Upper lobe of left lung (tissue), 6 donors: Measurements from ENCODE around the gene HERPUD2. TPM values are rescaled to one million over a fixed set of nuclear protein-coding genes. Genes with fewer than 3 reads are reported as not detected.

Source experiments
- ATAC-seq, 2 donors: fragments of 200-7000 bp; cut with Tn5 transposase; one replicate each; pipeline ENCODE4 v1.9.1; 2022; ENCODE audit warnings: mild to moderate bottlenecking in 2 of 2, moderate library complexity in 2 of 2; ENCODE audit not compliant: low FRiP score in 2 of 2
- DNase-seq, 2 donors: peaks; one replicate each; pipeline ENCODE4 v3.0.0-alpha.2; 2019 to 2020
- H3K27ac ChIP-seq, 4 donors: fragments of 200-600 bp; sonication (generic); one replicate each; pipeline ENCODE4 v1.5.1; 2016 to 2019
- H3K27me3 ChIP-seq, 4 donors: fragments of 200-600 bp; sonication (generic); one replicate each; pipeline ENCODE4 v1.5.1; 2017 to 2019
- H3K36me3 ChIP-seq, 4 donors: fragments of 200-600 bp; sonication (generic); one replicate each; pipeline ENCODE4 v1.5.1; 2016 to 2019
- H3K4me1 ChIP-seq, 4 donors: fragments of 200-600 bp; sonication (generic); one replicate each; pipeline ENCODE4 v1.5.1; 2018 to 2019
- H3K4me3 ChIP-seq, 4 donors: fragments of 200-600 bp; sonication (generic); one replicate each; pipeline ENCODE4 v1.5.1; 2017 to 2019; ENCODE audit warnings: mild to moderate bottlenecking in 2 of 4, moderate library complexity in 1 of 4
- H3K9me3 ChIP-seq, 4 donors: fragments of 200-600 bp; sonication (generic); one replicate each; pipeline ENCODE4 v1.5.1; 2018 to 2019
- EP300 ChIP-seq, 4 donors: sonication (generic); formaldehyde crosslinking; IDR thresholded peaks; one replicate each; pipeline ENCODE4 v1.5.1; 2017; ENCODE audit warnings: antibody characterized with exemption in 4 of 4, control low read depth in 2 of 4
- POLR2A ChIP-seq, 4 donors: fragments of 450-650 bp; IDR thresholded peaks; one replicate each; pipeline ENCODE4 v1.5.1; 2016 to 2017; ENCODE audit warnings: antibody characterized with exemption in 4 of 4, mild to moderate bottlenecking in 2 of 4
- POLR2AphosphoS5 ChIP-seq, 2 donors: sonication (generic); formaldehyde crosslinking; IDR thresholded peaks; one replicate each; pipeline ENCODE4 v1.5.1; 2017; ENCODE audit warnings: antibody characterized with exemption in 2 of 2
- WGBS, 2 donors: methylation state at CpG; one replicate each; pipeline ENCODE4 v1.1.5; 2017 to 2018; 5-methylcytosine and 5-hydroxymethylcytosine counted together
- total RNA-seq, 6 donors: library from RNA; depleted of rRNA in 4 of 6; stranded (reverse); fragments of >200 nt in 4 of 6; gene quantifications; one replicate each; pipeline versions ENCODE4 v1.1.0 to v1.2.1, GENCODE V29; 2016 to 2021
- TF ChIP-seq, protein P1 (sequence below), 6 experiments: fragments of 450-650 bp in 4 of 6; fragments of 200-600 bp in 2 of 6; sonication (generic) in 2 of 6; IDR thresholded peaks; one replicate each; pipeline ENCODE4 v1.5.1; 2016 to 2019; ENCODE audit warnings: antibody characterized with exemption in 6 of 6
- donor health status: DM: no; HTN: no; CAD: no; lungs with moderate emphysema.
- donor health status: DM: no; HTN: yes; CAD: no; lungs with severe emphysema.

HERPUD2 gene
- total RNA-seq, 6 donors from 2014 or later = 29.6 to 63.9 (median 42.2) TPM

DNA sequence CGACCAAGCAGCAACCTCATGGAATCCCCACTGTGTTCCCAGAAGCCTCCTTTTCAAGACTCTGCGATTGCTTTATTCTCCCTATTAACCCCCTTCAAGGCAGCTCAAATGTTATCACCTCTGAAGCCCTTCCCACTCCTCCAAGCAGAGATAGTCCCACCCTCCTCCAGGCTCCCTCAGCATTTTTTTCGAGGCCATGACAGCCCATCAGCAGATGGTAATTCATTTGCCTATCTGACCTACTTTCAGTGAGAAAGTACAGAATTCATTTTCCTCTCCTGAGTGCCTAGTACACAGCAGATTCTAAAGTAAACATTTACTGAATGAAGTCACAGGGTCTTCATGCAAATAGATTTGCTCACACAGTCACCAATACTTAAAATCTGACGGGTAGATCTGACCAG is 47.8 kb downstream of the HERPUD2 start:
- Histone ChIP-seq H3K27me3 (no peaks in the 10 kb centered on the region), H3K4me3 (no peak overlapping the region), H3K9me3 (no peaks in the 10 kb centered on the region), H3K36me3 (peaks cover 0 to 6% (median 0%) of the 10 kb centered on the region in 4 donors), H3K4me1 (peaks cover 30 to 36% (median 34%) of the 10 kb centered on the region in 4 donors), H3K27ac (peak overlapping the region; percentile 42 to 73 (median 52))
- DNase-seq (no peak), ATAC-seq (peak; percentile 19 to 74)
- TF ChIP-seq POLR2AphosphoS5 (IDR thresholded peaks at IDR 0.05) = no peak
- peak in 1 of 4 donors; percentile 31 for TF ChIP-seq EP300 (IDR thresholded peaks at IDR 0.05)
- 32 to 48% methylated on average over 4 of the region's 4 CpGs for WGBS, 2 donors

DNA sequence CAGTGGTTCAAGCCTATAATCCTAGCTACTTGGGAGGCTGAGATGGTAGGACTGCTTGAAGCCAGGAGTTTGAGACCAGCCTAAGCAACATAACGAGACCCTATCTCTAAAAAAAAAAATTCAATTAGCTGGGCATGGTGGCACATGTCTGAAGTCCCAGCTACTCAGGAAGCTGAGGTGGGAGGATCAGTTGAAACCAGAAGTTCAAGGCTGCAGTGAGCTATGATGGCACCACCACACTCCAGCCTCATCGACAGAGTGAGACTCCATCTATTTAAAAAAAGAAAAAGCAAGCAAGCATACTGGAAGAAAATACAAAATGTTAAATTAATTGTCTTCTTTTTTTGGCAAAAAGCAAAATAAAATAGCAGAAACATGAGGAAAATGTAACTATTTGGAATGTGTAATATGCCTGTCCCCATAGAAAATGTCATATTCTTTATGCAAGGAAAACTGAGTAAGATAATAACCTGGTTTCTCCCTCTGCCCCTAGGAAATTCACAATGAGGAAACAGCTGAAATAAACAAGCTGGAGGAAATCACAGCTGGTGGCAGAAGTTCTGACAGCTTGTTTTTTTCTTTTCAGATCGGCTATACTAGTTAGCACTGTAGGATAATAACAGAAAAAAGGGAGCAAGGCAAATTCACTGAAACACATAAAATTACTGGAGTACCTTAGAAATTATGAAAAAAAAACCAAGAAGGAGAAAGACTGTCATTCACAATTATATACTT is 48.5 kb downstream of the HERPUD2 start:
- WGBS, 2 donors = 41 to 42% methylated on average over 3 of the region's 3 CpGs
- Histone ChIP-seq H3K27ac (peak overlapping the region; percentile 42 to 73 (median 52)), H3K36me3 (peaks cover 0 to 6% (median 0%) of the 10 kb centered on the region in 4 donors), H3K4me1 (peaks cover 30 to 36% (median 34%) of the 10 kb centered on the region in 4 donors), H3K9me3 (no peaks in the 10 kb centered on the region), H3K4me3 (no peak overlapping the region), H3K27me3 (no peaks in the 10 kb centered on the region)
- DNase-seq (no peak), ATAC-seq (no peak)
- no peak for TF ChIP-seq EP300 (IDR thresholded peaks at IDR 0.05)
- TF ChIP-seq, protein P1, sequence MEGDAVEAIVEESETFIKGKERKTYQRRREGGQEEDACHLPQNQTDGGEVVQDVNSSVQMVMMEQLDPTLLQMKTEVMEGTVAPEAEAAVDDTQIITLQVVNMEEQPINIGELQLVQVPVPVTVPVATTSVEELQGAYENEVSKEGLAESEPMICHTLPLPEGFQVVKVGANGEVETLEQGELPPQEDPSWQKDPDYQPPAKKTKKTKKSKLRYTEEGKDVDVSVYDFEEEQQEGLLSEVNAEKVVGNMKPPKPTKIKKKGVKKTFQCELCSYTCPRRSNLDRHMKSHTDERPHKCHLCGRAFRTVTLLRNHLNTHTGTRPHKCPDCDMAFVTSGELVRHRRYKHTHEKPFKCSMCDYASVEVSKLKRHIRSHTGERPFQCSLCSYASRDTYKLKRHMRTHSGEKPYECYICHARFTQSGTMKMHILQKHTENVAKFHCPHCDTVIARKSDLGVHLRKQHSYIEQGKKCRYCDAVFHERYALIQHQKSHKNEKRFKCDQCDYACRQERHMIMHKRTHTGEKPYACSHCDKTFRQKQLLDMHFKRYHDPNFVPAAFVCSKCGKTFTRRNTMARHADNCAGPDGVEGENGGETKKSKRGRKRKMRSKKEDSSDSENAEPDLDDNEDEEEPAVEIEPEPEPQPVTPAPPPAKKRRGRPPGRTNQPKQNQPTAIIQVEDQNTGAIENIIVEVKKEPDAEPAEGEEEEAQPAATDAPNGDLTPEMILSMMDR (IDR thresholded peaks at IDR 0.05) = no peak
- TF ChIP-seq POLR2A (IDR thresholded peaks at IDR 0.05) = no peak
- no peak for TF ChIP-seq POLR2AphosphoS5 (IDR thresholded peaks at IDR 0.05)

DNA sequence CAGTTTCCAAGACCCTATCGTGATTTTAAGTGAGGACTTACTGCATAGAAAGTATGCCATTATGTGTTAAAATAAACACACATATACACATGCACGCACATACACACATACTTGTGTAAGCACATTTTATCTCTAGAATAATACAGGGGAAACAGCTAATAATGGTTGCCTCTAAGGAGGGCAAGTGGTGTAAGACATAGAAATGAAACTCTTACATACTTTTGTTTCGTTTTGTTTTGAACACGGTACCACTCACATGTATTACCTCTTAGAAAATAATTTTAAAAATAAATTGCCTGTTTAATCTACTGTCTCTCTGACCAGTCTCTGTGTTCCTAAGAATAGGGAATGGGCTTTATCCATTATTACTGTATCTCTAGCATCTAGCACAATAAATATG is 49.2 kb downstream of the HERPUD2 start:
- TF ChIP-seq POLR2A (IDR thresholded peaks at IDR 0.05) (no peak), EP300 (IDR thresholded peaks at IDR 0.05) (no peak), POLR2AphosphoS5 (IDR thresholded peaks at IDR 0.05) (no peak)
- TF ChIP-seq, protein P1 (IDR thresholded peaks at IDR 0.05) = no peak
- Histone ChIP-seq H3K27ac (no peak overlapping the region), H3K36me3 (no peaks in the 10 kb centered on the region), H3K4me1 (peaks cover 30 to 36% (median 32%) of the 10 kb centered on the region in 4 donors), H3K27me3 (no peaks in the 10 kb centered on the region), H3K4me3 (no peak overlapping the region), H3K9me3 (no peaks in the 10 kb centered on the region)
- ATAC-seq (no peak), DNase-seq (no peak)
- WGBS, 2 donors = 79 to 87% methylated on average over 4 of the region's 4 CpGs

DNA sequence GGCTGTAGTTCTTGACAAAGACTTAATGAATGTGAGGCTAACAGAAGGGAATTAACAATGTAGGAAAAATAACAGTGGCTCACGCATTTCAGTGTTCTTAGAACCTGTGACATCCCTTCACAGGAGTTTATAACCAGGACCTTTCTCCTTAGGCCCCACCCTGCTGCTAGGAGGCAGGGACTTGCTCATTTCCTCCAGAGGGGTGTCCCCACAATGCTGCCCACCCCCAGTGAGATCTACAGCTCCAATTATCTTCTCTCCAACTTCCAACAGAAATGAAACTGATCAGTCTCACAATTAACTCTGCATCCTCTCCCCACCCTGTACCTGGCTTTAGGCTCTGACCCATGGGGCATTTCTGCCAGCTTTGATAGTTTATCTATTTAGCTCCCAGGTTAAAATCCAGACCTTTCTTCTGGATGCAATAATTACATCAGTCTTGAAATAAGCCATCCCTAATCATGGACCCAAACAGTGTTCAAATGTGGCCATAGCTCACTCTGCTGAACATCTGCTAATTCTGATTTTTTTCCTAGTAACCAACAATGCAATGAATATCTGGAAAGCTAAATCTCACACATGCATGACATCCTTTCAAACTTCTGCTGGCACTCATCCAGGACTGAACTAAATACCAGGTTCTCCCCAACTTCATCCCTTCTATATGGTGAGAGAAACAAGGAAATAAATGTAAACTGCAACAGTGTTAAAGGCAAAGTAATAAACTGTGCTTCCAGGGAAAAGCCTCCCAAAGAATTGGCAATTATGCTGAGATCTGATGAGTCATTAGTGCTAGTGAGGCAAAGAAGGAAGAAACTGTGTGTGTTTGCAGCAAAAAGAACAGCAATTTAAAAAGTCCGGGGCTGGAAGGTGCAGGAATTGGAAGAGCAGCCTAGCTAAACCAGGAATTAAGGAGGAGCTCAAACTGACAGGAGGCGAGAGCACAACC is 64.6 kb downstream of the HERPUD2 start:
- DNase-seq (no peak), ATAC-seq (no peak)
- WGBS, 2 donors = 87 to 90% methylated on average over 3 of the region's 3 CpGs
- TF ChIP-seq EP300 (IDR thresholded peaks at IDR 0.05) = no peak
- TF ChIP-seq, protein P1 (IDR thresholded peaks at IDR 0.05) = no peak
- no peak for TF ChIP-seq POLR2A (IDR thresholded peaks at IDR 0.05)
- TF ChIP-seq POLR2AphosphoS5 (IDR thresholded peaks at IDR 0.05) = no peak
- Histone ChIP-seq H3K36me3 (peaks cover 21 to 58% (median 28%) of the 10 kb centered on the region in 4 donors), H3K9me3 (no peaks in the 10 kb centered on the region), H3K27me3 (no peaks in the 10 kb centered on the region), H3K27ac (no peak overlapping the region), H3K4me1 (no peaks in the 10 kb centered on the region), H3K4me3 (no peak overlapping the region)
